AG08396 (cell line): ENCODE measurements around the gene JAM2.

ENCODE experiments used
- DNase-seq: peaks from one replicate; pipeline ENCODE4 v3.0.0; 2012; ENCODE audit warnings: low spot score, mixed read lengths

JAM2 gene

DNA sequence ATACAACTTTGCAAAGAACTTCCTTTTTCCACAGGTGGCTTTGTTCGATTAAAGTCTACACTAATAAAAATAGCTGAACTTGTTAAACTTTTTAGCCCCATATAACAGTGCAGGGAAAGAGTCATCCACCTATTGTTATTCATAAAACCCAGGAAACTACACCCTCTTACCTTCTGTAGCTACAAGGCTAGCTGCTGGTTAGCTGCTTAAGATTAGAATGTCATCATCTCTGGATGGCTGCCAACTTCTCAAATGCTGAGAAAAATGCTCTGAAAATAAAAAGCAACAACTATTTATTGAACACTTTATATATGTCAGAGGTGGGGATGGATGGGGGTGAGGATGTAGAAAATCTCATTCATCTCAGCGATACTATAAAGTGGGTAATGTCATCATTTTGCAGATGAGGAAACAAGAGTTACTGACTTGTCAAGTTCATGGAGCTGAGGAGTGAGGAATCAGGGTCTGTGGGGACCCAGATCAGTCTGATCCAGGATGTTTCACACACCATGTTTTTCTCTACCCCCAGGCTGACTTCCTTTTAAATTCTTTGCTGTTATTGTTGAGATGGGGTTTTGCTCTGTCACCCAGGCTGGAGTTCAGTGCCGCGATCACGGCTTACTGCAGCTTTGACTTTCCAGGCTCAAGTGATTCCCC is 78.6 kb downstream of the JAM2 start:
- DNase-seq: peak; percentile 16

DNA sequence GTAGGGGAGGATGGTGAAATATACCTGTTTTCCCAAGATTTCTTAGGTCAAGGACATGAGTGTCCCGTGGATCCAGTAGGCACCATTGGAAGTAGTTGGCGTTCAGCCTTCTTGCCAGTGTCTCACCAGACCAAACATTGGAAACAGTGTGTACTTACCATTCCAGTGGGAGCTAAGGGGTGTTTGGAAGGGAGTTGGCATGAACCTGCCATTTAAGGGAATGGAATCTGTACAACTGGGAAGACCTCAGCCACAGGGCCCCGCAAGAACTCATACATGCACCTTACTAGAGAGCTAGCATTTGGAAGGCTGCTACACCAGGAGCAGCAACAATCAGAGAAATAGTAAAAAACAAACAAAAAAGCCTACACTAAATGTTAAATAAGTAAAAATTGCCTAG is 82.9 kb downstream of the JAM2 start:
- DNase-seq: no peak

DNA sequence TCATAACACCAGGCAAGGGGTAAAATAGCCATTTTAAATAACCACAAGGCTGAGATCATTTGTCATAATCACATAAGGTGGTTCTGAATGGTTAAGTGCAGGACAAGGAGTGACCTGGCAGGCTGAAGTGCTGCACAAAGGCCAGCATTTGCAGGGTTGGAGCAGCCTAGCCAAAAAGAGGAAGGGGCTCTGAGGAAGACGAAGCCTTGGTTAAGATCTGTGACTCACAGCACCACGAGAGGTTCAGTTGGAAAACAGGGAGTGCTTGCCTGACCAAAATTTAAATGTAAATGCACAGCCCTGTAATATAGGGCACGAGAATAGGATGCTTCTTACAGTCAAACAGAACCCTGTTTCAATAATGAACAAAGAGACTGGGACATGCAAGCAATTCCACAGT is 83.6 kb downstream of the JAM2 start:
- no peak for DNase-seq

DNA sequence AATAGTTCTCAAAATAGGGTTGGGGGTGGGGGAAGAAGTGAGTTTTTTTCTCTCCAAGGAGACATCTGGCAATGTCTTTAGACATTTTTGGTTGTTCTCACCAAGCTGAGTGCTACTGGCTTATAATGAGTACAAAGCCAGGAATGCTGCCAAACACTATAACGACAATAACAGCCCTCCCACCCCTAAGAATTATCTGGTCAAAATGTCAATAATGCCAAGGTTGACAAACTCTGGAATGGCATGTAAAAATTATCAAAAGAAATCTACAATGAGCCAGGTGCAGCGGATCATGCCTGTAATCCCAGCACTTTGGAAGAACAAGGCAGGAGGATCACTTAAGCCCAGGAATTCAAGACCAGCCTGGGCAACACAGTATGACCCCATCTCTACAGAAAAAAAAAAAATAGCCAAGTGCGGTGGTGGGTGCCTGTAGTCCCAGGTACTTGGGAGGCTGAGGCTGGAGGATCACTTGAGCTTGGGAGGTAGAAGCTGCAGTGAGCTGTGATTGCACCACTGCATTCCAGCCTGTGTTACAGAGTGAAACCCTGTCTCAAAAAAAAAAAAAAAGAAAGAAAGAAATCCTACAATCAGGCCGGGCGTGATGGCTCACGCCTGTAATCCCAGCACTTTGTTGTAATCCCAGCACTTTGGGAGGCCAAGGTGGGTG is 93.2 kb downstream of the JAM2 start:
- DNase-seq: no peak

DNA sequence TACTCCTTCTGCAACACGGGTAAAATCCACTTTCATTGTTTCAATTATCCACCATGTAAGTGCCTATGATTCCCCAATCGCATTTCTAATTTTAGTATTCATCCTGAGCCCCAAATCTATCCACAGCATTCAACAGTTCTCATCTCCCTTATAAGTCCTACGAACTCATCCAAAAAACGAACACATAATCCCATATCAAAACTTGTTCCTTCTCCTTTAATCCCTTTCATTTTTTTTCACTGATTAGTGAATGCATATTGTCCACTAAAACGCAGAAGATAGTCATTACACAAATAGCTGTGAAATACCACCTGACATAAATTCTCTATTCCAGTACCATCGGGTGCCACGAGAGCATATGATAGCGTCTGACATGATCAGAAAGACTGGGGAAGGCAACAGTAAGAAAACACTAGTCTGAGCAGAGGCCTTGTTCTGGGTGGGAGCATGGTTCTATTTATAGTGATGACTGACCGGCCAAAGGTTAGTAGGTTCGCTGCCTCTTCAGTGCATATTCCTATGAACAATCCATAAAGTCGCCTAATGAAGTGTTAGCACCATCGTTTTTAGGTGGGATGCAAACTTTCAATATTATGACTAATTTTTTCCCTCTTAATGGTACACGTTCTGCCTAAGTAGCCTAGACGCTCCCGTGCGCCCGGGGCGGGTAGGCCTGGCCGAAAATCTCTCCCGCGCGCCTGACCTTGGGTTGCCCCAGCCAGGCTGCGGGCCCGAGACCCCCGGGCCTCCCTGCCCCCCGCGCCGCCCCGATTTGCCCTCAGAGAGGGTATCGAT is 95.0 kb downstream of the JAM2 start:
- DNase-seq: peak; percentile 22

DNA sequence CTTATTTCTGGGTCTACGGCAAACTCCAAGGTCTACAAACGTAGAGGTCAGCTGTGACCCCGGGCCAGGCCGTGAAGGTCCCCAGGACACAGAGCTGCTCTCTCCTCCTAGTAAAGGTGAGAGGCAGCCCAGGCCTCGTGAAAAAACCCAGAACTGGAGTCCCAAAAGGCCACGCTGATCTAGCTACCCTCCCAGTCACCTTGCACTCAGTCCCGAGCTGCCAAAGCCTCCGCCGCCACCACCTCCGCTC is 95.5 kb downstream of the JAM2 start:
- DNase-seq: no peak

DNA sequence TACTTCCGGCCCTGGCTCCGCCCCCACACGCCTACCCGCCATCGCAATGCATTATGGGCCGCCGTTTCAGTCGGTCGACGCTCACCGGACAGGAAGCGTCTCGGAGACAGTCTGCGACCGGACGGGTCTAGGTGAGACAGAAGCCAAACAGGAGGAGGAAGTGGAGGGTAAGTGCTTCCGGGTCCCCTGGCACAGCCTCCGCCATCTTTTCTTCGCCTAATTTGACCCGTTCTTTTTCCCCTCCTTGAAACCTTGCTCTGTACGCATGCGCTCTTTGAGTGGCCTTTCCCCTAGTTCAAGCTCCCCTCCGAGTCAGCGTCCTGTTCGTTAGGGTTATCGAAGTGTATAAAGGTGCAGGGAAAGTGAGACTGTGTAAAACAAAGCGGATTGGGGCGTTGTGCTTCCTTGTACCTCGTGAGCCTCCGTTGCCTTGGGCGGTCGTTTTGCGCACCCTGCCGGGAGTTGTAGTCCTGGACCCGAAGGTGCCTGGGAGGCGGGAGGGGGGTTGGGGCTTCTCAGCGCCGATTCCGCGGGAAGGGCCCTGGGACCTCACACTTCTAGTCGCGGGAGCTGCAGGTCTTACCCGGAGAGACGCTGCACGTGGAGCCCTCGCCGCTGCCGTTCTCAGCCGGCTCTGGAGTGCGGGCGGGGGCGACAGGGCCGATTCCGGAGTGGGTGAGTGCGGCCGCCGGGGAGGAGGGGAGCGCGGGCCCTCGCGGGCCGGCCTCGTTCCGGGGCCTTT is 96.0 kb downstream of the JAM2 start, which contains the start of the genes ATP5PF and GABPA:
Gene ATP5PF (minus strand): TSS at position 1 of the 742 bp plus-strand sequence. CDS start 5,110 bp downstream, outside the sequence.
Gene GABPA (plus strand): TSS at position 69 of the 742 bp plus-strand sequence. CDS start 6,627 bp downstream, outside the sequence.
- peak; percentile 93 for DNase-seq

DNA sequence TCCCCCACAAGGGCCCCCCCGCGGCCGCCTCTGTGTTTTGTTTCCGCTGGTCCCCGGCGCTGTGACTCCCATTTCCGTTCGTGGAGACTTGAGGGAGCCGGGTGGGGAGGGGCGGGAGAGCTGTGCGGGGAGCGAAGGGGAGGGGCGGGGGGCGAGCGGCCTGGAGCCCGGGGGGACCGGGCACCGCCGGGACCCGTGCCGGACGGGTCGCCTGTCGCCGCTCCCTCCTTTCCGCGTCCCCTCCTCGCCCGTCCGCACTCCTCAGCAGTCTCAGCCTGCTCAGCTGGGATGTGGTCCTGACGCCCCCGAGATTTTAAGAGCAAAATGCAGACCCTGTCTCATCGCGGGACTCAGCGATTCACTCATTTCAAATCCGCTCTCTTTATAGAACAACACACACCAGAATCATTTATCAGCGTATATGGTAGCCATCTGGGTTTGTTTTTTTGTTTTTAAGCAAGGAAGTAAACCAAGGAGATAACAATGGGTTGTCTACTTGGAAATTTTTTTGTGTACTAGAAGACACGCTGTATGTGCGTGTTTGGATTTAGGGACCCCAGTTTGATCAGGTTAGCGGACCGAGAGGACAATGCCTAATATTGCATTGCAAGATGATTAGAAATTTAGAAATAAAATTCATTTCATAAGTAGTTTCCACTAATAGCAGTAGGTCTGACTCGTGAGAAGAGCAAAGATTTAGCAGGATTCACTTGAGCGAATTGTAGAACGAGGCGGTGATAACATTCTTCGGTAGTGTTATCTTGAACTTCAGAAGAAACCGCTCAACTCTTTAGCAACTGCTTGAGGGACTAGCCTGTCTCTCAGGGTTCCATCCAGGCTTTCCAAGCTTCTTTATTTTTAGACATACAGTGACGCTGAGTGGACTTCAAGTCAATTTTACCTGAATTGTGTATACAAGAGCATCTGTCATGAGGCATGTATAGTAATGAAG is 96.9 kb downstream of the JAM2 start:
- peak; percentile 80 for DNase-seq

DNA sequence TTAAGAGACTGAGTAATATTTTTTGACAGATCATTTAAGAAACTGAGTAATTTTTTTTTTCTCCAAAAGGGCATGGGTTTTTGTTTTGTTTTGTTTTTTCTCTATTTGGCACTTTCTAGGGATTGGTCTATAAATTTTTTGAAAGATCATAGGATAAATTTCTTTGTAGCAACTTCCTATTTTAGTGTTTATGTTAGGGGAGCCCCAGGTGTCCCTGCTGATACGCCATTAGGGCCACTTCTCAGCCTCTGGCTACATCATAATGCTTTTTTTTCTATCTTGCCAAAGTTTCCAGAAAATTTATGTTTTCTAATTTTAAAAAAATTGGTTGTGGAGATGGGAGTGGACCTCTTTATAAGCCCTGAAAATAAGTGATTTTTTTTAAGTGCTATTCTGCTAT is 98.4 kb downstream of the JAM2 start:
- DNase-seq: no peak

DNA sequence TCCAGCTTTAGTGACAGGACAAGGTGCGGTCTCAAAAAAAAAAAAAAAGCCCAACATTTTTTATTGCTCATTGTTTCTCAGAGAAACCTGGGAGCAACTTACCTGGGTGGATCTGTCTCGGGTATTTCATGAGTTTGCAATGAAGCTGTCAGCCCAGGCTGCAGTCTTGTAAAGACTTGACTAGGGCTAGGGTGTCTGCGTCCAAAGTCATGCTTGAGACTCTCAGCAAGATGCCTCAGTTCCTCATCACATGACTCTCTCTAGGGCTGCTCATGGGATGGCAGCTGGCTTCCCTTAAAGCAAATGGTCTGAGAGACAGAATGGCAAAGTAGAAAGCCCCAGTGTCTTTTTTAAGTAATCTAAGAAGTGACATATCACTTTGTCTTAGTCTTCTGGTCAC is 103.8 kb downstream of the JAM2 start:
- DNase-seq: no peak

DNA sequence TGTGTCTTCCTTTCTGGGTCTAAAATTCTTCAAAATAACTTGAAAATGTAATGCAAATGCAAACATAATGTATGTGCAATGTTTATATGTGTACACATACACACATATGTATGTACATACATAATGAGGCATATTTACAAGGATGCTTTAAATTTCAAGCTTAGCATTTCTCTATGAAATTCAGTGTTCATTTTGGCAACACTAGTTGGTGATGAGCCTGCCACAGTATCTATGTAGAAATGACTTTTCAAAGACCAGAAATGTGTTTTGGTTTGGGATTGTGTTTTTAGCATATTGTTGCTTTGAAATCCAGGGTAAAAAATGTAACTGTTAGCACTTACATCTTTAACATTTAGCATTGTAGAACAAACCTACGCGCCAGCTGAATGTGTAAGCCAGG is 105.8 kb downstream of the JAM2 start:
- no peak for DNase-seq

DNA sequence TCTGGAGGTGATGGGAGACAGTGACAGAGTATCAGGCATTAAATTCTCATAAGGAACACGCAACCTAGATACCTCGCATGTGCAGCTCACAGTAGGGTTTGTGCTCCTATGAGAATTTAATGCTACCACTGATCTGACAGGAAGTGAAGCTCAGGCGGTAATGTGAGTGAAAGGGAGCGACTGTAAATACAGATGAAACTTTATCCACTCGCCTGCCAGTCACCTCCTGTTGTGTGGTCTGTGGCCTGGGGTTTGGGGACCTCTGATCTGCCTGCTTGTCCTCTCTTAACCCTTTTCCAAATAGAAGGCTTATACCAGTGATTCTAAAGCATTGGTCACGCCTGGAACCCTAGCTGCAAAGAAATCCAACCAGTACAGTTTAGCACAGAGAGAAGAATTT is 111.0 kb downstream of the JAM2 start:
- no peak for DNase-seq

DNA sequence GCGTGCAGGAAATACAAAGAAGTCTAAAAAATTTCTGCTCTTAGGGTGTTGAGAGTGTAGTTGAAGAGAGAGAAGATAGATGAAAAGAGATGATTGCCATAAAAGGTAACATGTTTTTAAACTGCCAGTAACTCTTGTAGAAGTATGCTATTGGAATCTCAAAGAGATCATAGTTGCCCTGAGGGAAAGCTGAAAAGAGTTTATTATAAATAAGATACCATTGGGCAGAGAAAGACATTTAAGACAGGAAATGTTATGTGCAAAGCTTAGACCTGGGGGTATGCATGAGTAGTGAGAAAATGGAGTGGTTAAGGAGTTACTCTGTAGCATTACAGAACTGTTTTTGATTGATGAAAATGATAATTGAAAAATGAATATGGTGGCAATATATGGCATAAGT is 113.4 kb downstream of the JAM2 start:
- DNase-seq: no peak

DNA sequence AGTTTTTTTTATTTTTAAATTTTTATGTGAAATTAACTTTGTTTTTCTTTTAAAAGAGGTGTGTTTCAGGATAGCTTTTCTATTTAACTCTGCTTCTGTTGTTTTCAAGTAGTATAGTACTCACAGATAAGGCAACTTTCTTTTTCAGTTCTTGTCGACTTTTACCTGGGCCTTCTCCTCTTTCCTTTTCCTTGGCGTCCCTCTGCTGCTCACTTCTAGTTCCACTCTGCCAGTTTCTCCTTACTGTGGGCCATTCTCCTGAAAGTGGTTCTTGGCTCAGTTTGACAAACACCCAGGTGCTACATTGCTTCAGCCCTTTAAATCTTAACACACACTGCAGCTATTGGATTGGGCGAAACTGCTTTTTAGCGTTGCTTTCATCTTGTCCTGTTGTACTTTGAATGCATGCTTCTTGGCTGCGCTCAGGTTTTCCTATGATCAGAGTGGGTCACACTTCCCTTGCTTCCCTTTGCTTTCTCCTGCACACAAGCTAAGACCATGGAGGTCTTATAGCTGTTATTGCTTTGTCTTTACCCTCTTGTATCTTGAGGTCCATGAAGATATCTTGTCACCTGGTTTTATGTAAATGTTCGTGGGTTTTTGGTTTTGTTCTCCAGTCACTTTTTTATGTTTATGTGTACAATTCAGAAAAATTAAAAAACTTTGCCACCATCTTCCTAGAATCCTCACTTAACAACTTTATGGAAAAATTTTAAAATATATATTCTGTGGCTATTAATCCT is 117.3 kb downstream of the JAM2 start:
- no peak for DNase-seq

DNA sequence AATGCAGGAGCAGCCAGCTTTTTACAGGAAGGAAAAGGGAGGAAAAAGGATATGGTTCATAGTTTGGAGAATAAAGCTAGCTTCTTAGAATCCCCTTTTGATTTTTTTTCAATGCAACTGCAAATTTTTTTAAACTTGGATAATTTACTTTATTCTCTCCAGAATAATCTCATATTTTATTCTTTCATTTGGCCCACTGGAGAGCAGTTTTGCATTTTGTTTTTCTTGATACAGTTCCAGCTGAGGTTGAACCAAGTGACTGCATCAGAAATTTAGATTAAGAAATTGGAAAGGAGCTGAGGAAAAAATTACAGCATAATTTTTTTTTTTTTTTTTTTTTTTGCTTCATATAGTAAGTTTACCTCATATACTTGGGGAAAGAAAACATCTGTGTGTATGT is 118.5 kb downstream of the JAM2 start:
- no peak for DNase-seq

DNA sequence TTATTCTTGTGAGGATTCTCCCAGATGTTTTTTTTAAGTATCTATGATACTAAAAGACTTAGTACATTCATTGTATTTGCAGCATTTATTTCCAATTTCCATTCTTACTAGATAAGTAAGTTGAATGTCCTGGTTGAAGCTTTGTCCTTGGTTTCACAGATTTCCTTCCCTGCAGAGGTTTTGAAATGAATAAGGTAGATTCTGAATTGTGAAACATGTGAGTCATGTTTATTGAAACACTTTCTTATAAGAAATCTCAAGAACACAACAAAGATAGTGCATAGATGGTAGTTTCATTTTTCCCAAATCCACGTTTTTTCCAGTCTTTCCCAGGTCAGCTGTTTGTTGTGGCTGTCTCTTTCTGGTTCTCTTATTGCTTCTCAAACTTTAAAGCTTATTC is 120.5 kb downstream of the JAM2 start:
- no peak for DNase-seq

DNA sequence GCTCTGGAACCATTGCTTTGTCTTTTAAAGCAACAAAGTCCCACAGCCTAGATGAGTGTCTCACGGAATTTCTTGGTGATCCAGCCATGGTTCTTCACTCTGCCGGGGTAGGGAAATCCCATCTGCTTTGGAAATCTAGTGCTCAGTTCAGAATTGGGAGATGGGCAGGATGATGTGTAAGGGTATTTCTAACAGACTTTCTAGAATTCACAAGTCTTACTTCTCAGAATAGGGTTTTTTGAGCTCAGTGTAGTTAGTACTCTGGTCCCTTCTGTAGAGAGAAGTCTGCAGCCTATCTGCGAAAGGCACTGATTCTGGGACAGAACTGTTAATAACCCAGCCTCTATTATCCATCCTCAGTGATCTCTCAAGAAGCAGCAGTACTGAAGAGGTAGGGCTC is 121.0 kb downstream of the JAM2 start:
- no peak for DNase-seq

DNA sequence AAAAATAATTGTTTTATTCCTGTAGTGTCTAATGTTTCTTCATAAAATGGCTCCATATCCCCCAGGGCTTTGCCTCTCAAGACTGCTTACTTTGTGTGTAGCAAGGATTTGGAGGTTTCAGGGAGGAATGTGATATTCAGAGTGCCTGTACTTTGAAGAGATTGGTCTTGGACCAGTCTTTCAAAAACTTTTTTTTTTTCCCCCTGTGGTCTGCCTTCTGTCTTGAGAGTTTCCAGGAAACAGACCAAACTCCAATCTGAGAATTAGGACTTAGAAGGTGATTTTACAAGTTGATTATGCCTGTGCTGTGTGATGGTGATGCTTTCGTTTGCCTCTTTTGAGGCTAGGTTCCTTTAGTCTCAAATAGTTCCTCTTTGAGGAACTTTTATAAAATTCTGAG is 121.6 kb downstream of the JAM2 start:
- DNase-seq: no peak

DNA sequence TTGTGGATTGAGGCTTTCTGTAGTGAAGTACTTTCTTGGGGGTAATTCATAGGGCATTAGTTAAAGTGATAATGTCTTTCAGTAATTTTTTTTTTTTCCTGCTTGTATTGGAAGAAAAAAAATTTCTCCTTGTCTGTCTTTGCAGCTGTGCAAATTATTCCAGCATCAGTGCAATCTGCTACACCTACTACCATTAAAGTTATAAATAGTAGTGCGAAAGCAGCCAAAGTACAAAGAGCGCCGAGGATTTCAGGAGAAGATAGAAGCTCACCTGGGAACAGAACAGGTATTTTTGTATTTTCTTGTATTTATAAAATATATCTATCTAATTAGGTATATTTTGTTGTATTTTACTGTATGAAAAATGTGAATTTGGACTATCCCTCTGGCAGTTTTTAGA is 125.0 kb downstream of the JAM2 start:
- no peak for DNase-seq
